ENCODE data around the gene CYSTM1.
"Not testable (repeated sequence)": the region's sequence is repeated elsewhere in the genome, so short reads cannot be mapped to it uniquely, and the experiment has no call there.

Gene CYSTM1

GRCh38 chr5:140143521-140144258 is 31.3 kb upstream of the CYSTM1 start:
- Mint-ChIP-seq H3K4me3 (no peak overlapping the region), H3K4me1 (peaks cover 21% of the 10 kb centered on the region), H3K36me3 (no peaks in the 10 kb centered on the region), H3K27ac (no peak overlapping the region), H3K9me3 (no peaks in the 10 kb centered on the region), H3K27me3 (peaks cover 16% of the 10 kb centered on the region)

- Mint-ChIP-seq H3K27me3 (peaks cover 16% of the 10 kb centered on the region), H3K27ac (no peak overlapping the region), H3K36me3 (no peaks in the 10 kb centered on the region), H3K4me3 (peak overlapping the region; percentile 71), H3K9me3 (no peaks in the 10 kb centered on the region), H3K4me1 (peaks cover 21% of the 10 kb centered on the region)
These were observed 29.7 kb upstream of the CYSTM1 start for GRCh38 chr5:140145256-140145655.

GRCh38 chr5:140145818-140146522 is 29.0 kb upstream of the CYSTM1 start:
- Mint-ChIP-seq H3K4me1 (peaks cover 21% of the 10 kb centered on the region), H3K4me3 (peak overlapping the region; percentile 71), H3K27me3 (peaks cover 16% of the 10 kb centered on the region), H3K27ac (no peak overlapping the region), H3K9me3 (no peaks in the 10 kb centered on the region), H3K36me3 (no peaks in the 10 kb centered on the region)

DNA sequence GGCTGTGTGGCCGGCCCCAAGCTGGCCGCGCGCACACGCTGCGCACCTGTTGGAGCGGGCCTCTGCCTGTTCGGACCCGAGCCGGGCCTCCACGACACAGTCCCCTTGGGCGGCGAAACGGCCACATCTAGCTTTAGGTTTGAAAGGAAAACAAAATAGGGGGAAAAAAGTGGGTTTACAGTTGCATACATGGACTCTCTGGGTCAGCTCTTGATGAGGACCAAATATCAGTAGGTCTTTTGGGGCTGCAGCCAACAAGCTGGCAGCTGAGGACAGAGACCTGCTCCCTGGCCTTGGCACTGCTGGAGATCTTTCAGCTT is 28.5 kb upstream of the CYSTM1 start:
- Mint-ChIP-seq H3K9me3 (no peaks in the 10 kb centered on the region), H3K4me1 (peaks cover 21% of the 10 kb centered on the region), H3K36me3 (no peaks in the 10 kb centered on the region), H3K4me3 (peak overlapping the region; percentile 23), H3K27ac (no peak overlapping the region), H3K27me3 (peaks cover 16% of the 10 kb centered on the region)

GRCh38 chr5:140147460-140147859 is 27.5 kb upstream of the CYSTM1 start:
- peaks cover 21% of the 10 kb centered on the region for H3K4me1 Mint-ChIP-seq
- H3K9me3 Mint-ChIP-seq, result no peaks in the 10 kb centered on the region
- H3K27ac Mint-ChIP-seq, result no peak overlapping the region
- H3K27me3 Mint-ChIP-seq, result peaks cover 16% of the 10 kb centered on the region
- no peak overlapping the region for H3K4me3 Mint-ChIP-seq
- no peaks in the 10 kb centered on the region for H3K36me3 Mint-ChIP-seq

DNA sequence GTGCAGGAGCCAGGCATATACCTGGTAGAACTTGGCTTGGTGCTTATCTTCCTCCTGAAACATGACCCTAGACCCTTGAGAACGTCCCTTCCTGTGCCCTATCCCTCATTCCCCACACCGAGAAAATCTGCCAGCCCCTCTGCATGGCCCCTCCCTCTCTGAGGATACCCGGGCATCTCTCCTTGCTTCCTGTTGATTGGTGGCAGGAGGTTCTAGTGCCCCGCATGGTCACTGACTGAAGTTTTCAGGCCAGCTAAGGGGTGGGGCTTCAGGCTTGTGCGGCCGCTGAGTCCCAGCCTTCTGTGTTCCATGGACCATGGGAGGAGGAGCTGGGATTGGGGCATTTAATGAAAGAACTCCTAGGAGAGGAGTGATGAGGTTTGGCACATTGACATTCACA is 26.5 kb upstream of the CYSTM1 start:
- peaks cover 16% of the 10 kb centered on the region for H3K27me3 Mint-ChIP-seq
- H3K4me1 Mint-ChIP-seq, result peaks cover 21% of the 10 kb centered on the region
- no peak overlapping the region for H3K27ac Mint-ChIP-seq

GRCh38 chr5:140150201-140150600 is 24.8 kb upstream of the CYSTM1 start:
- Mint-ChIP-seq H3K36me3 (no peaks in the 10 kb centered on the region), H3K27ac (no peak overlapping the region), H3K9me3 (no peaks in the 10 kb centered on the region), H3K4me3 (no peak overlapping the region), H3K4me1 (peaks cover 7% of the 10 kb centered on the region), H3K27me3 (peaks cover 11% of the 10 kb centered on the region)

More for the DNA sequence above, 26.5 kb upstream of the CYSTM1 start:
- H3K36me3 Mint-ChIP-seq, result no peaks in the 10 kb centered on the region
- no peak overlapping the region for H3K4me3 Mint-ChIP-seq
- H3K9me3 Mint-ChIP-seq, result no peaks in the 10 kb centered on the region

DNA sequence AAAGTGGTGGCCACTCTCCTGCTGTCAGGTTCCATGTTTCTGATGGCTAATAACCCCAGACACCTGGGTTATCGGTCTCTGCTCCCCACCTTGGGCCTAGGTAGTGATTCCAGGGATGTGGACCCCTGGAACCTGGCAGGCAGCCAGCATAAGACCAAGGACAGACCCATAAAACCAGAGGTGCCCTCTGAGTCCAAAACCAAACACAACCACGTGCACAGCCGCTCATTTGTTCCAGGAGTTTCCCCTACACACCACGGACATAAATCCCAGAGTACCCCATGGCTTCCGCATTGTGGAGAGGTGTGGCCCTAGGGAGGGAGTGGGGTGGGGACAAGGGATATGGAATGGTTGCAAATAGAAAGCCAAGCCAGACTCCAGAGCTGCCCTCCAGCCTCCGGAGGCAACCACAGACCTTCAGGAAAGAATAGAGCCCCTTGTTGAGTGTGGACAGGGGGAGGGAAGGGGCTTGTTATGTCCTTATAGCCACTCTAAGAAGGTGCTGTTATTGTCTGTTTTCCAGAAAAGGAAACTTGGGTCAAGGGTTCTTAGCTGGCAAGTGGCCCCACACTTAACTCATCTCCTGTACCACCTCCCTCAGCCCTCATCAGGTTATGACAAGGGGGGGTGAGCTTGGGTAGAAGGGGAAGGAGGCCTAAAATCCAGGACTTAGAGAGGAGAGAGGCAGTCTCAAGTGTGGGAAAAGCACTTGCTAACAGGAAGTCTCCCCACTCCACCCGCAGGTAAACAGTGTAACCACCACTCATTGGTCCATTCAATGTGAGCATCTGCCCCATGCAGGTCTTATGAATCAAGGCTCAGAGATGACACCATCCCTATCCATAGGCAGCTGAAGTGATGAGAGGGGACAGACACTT is 23.6 kb upstream of the CYSTM1 start:
- H3K36me3 Mint-ChIP-seq, result no peaks in the 10 kb centered on the region
- peaks cover 3% of the 10 kb centered on the region for H3K4me1 Mint-ChIP-seq
- no peak overlapping the region for H3K27ac Mint-ChIP-seq
- no peaks in the 10 kb centered on the region for H3K9me3 Mint-ChIP-seq
- peaks cover 6% of the 10 kb centered on the region for H3K27me3 Mint-ChIP-seq
- no peak overlapping the region for H3K4me3 Mint-ChIP-seq

- H3K27ac Mint-ChIP-seq, result no peak overlapping the region
- no peaks in the 10 kb centered on the region for H3K9me3 Mint-ChIP-seq
- no peaks in the 10 kb centered on the region for H3K36me3 Mint-ChIP-seq
- H3K27me3 Mint-ChIP-seq, result no peaks in the 10 kb centered on the region
- H3K4me1 Mint-ChIP-seq, result peaks cover 4% of the 10 kb centered on the region
- no peak overlapping the region for H3K4me3 Mint-ChIP-seq
These were observed 22.7 kb upstream of the CYSTM1 start for GRCh38 chr5:140152022-140152999.

DNA sequence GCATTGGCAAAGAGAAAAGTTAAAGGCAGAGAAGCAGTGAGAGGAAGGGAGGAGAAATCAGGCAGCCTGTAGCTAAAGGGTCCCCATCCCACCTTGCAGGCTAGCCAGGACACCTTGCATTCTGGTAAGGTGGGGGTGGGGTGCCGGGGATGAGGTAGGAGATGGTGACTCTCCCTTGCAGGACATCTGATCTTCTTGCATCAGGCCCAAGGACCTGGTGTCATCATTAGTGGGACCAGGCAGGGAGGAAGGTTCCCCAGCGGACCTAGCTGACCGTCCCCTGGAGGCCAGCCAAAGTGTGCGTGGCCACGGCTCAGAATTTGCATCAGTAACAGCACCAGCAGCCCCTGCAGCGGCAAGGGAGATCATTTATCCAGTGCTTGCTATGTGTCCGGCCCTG is 21.7 kb upstream of the CYSTM1 start:
- Mint-ChIP-seq H3K4me1 (peaks cover 4% of the 10 kb centered on the region), H3K9me3 (no peaks in the 10 kb centered on the region), H3K36me3 (no peaks in the 10 kb centered on the region), H3K4me3 (no peak overlapping the region), H3K27me3 (no peaks in the 10 kb centered on the region), H3K27ac (no peak overlapping the region)

GRCh38 chr5:140153905-140154304 is 21.1 kb upstream of the CYSTM1 start:
- Mint-ChIP-seq H3K27ac (no peak overlapping the region), H3K4me3 (no peak overlapping the region), H3K27me3 (no peaks in the 10 kb centered on the region), H3K9me3 (no peaks in the 10 kb centered on the region), H3K4me1 (peaks cover 4% of the 10 kb centered on the region), H3K36me3 (no peaks in the 10 kb centered on the region)

- H3K36me3 Mint-ChIP-seq, H3K27ac Mint-ChIP-seq, H3K4me1 Mint-ChIP-seq, H3K4me3 Mint-ChIP-seq, H3K9me3 Mint-ChIP-seq, H3K27me3 Mint-ChIP-seq: not testable (repeated sequence)
These were observed 20.1 kb upstream of the CYSTM1 start for GRCh38 chr5:140154710-140155381.

DNA sequence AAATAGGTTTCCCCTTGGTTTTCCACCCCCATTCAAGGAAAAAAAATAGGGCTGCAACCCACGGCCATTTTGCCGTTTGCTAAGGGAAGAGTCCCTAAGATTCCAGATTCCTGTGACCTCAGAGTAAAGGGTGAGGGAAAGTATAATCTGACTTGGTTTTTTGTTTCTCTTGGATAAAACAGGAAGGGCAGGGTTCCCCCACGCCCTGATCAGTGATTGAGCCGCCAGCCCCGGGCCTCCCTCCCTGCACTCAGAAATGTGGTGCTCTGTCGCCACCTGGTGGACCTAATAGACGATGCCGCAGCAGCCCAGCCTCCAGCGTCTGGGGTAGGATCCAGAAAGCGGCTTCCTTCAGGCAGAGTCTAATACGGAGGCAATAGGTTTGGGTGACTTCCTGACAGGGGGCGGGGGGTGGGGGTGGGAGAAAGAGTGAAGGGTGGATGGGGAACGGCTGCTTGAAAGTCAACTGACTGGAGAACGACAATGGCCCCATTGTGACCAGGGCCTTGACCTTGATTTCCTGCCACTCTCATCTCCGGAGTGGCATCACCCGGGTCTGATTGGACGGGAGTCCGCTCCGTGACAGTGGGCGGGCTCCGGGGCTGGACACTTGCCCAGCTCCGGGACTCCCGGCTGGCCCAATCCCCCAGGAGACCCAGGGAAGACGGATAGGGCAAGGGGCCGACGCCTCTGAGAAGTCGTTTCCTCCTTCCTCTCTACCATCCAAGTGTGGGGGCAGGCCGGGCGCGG is 17.8 kb upstream of the CYSTM1 start:
- Mint-ChIP-seq H3K27me3 (no peaks in the 10 kb centered on the region), H3K9me3 (no peaks in the 10 kb centered on the region), H3K27ac (no peak overlapping the region), H3K36me3 (no peaks in the 10 kb centered on the region), H3K4me3 (peak overlapping the region; percentile 47), H3K4me1 (peaks cover 4% of the 10 kb centered on the region)
